ENCODE results near the gene HSPA2.
A peak's percentile ranks its signal among the peaks of the same experiment; 100 is the strongest.

The HSPA2 gene

GRCh38 chr14:64540208-64541202 is at the start of gene HSPA2:
HSPA2 (plus strand) TSS chr14:64540741; CDS start chr14:64540850, 109 bp downstream.
- DNase-seq (ENCODE audit: extremely low read depth, low read depth) = peak; percentile 98

GRCh38 chr14:64491637-64492036 is 48.9 kb upstream of the HSPA2 start:
- no peak for TF ChIP-seq CTCF (IDR thresholded peaks at IDR 0.05; ENCODE audit: low read depth, low read length)
- no peak for DNase-seq (ENCODE audit: extremely low read depth, low read depth)

More at GRCh38 chr14:64540208-64541202, at the start of gene HSPA2:
- TF ChIP-seq CTCF (IDR thresholded peaks at IDR 0.05; ENCODE audit: low read depth, low read length) = peak; percentile 91

GRCh38 chr14:64493455-64493854 is 47.1 kb upstream of the HSPA2 start:
- no peak for TF ChIP-seq CTCF (IDR thresholded peaks at IDR 0.05; ENCODE audit: low read depth, low read length)
- no peak for DNase-seq (ENCODE audit: extremely low read depth, low read depth)

GRCh38 chr14:64495252-64495651 is 45.3 kb upstream of the HSPA2 start:
- no peak for TF ChIP-seq CTCF (IDR thresholded peaks at IDR 0.05; ENCODE audit: low read depth, low read length)
- DNase-seq (ENCODE audit: extremely low read depth, low read depth) = no peak

- no peak for TF ChIP-seq CTCF (IDR thresholded peaks at IDR 0.05; ENCODE audit: low read depth, low read length)
- DNase-seq (ENCODE audit: extremely low read depth, low read depth) = no peak
Observed at GRCh38 chr14:64496764-64497163, 43.8 kb upstream of the HSPA2 start.

GRCh38 chr14:64500088-64500487 is 40.5 kb upstream of the HSPA2 start:
- DNase-seq (ENCODE audit: extremely low read depth, low read depth) = no peak
- TF ChIP-seq CTCF (IDR thresholded peaks at IDR 0.05; ENCODE audit: low read depth, low read length) = no peak

- no peak for DNase-seq (ENCODE audit: extremely low read depth, low read depth)
- no peak; the same call in 1 of the 2 replicates for TF ChIP-seq CTCF (IDR thresholded peaks at IDR 0.05; ENCODE audit: low read depth, low read length)
Observed at GRCh38 chr14:64501411-64502171, 39.0 kb upstream of the HSPA2 start.
